Ovary (tissue), 9 donors: ENCODE data around the gene PHACTR1. TPM values are rescaled to one million over a fixed set of nuclear protein-coding genes. Genes with fewer than 3 reads are reported as not detected.

Experiments used
- DNase-seq, 5 donors: peaks; one replicate each; pipeline ENCODE4 v3.0.0-alpha.2; 2019 to 2020
- H3K27ac ChIP-seq, 2 donors: fragments of 200-600 bp; one replicate each; pipeline versions ENCODE4 v1.5.1 to v1.8.0; 2019 to 2022
- H3K27me3 ChIP-seq: fragments of 200-600 bp; one replicate; pipeline ENCODE4 v1.8.0; 2022
- H3K36me3 ChIP-seq: fragments of 200-600 bp; sonication (generic); one replicate; pipeline ENCODE4 v1.5.1; 2019
- H3K4me1 ChIP-seq: one replicate; pipeline ENCODE4 v1.8.1; 2013; ENCODE audit warnings: mild to moderate bottlenecking, moderate library complexity; ENCODE audit not compliant: insufficient read depth
- H3K4me3 ChIP-seq: fragments of 200-600 bp; sonication (generic); one replicate; pipeline ENCODE4 v1.5.1; 2017
- H3K9me3 ChIP-seq, 2 donors: fragments of 200-600 bp in 1 of 2; sonication (generic) in 1 of 2; one replicate each; pipeline versions ENCODE4 v1.5.1 to v1.8.1; 2013 to 2019; ENCODE audit warnings: mild to moderate bottlenecking in 1 of 2, moderate library complexity in 1 of 2
- EP300 ChIP-seq: sonication (generic); formaldehyde crosslinking; IDR thresholded peaks from one replicate; pipeline ENCODE4 v1.6.1; 2017; ENCODE audit warnings: antibody characterized with exemption
- POLR2A ChIP-seq: fragments of 450-650 bp; IDR thresholded peaks from one replicate; pipeline ENCODE4 v1.6.1; 2017; ENCODE audit warnings: antibody characterized with exemption, mild to moderate bottlenecking, moderate library complexity
- WGBS, 3 donors: extraction: QIAGEN DNeasy Blood & Tissue Kit in 1 of 3; methylation state at CpG; one replicate each; pipeline versions ENCODE4 v1.1.5 to v1.1.7; 2013 to 2017; 5-methylcytosine and 5-hydroxymethylcytosine counted together
- intact Hi-C, 4 donors: fragments of 100-400 bp; cut with DNase I; formaldehyde crosslinking; loops; one replicate each; pipeline versions ENCODE4 v1.11.0 to v1.15.1; 2022 to 2023
- polyA plus RNA-seq, 2 donors: library from polyadenylated mRNA; stranded (reverse); fragments of 200-250 nt in 1 of 2; fragments of 350-450 nt in 1 of 2; fragmentation: Illumina TruSeq in 1 of 2; extraction: RNeasy Lipid Tissue Mini Kit (QIAGEN cat#74804) in 1 of 2; gene quantifications; one replicate each; pipeline ENCODE4 v1.2.3, GENCODE V29; 2013 to 2014
- total RNA-seq, 7 donors: library from RNA; depleted of rRNA in 2 of 7; stranded (reverse); fragments of >200 nt in 2 of 7; fragmentation: NEBNext Ultra II Directional in 3 of 7; extraction: Animal tissue kit (Norgen Biotek cat#: 25700) in 3 of 7; gene quantifications; one replicate each; pipeline versions ENCODE4 v1.1.0 to v1.2.4, GENCODE V29; 2016 to 2023
- TF ChIP-seq, protein P1 (sequence below), 3 donors: fragments of 450-650 bp in 2 of 3; fragments of 200-600 bp in 1 of 3; IDR thresholded peaks; one replicate each; pipeline versions ENCODE4 v1.5.1 to v1.8.0; 2016 to 2022; ENCODE audit warnings: antibody characterized with exemption in 3 of 3, mild to moderate bottlenecking in 1 of 3
- donor health status: DM: no; HTN: no; CAD: no; lungs with moderate emphysema.
- donor health status: DM: no; HTN: no; CAD: no.
- donor health status: Bipolar disorder and iron deficiency.
- donor health status: DM: yes; HTN: yes; CAD: no.
- donor health status: DM: no; HTN: no; CAD: no.
- donor health status: DM: yes; HTN: yes; CAD: no.

Gene PHACTR1
- total and polyA plus RNA-seq, 9 donors = 0.48 to 10.9 (median 3.7) TPM

DNA sequence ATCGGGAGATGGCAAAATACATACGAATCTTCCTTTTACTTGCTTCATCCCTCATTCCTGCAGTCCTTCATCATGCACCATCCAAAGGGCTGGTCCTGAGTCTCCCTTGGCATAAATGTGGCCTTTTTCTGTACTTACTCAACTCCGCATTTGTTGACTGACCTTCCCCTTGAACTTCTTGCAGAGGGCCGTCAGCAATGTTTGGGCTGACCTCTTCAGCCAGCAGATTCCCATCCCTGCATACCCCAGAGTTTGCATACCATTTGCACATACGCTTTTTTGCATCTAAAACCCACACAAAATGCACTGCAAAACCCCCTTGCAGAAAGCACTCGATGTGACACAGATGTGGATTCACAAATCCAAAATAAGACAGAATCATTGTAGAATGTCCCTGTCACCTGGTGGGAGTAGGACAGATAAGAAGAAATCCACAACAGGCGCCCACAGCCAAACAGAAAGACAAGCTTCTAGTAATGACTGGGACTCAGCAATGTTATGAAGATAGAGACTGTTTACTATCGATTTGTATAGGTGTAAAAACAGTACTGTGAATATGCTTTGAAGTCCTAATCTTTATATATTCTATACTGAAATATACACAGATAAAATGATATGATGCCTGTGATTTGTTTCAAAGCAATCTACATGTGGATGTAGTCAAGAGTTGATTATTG lies 566.0 kb downstream of the PHACTR1 start:
- Histone ChIP-seq H3K9me3 (peaks cover 0 to 5% of the 10 kb centered on the region in 2 donors), H3K27me3 (no peaks in the 10 kb centered on the region), H3K27ac (no peak overlapping the region), H3K36me3 (no peaks in the 10 kb centered on the region), H3K4me3 (no peak overlapping the region), H3K4me1 (no peaks in the 10 kb centered on the region)
- intact Hi-C loops = no loop called here
- 27 to 54% (median 37%) methylated on average over 8 of the region's 8 CpGs for WGBS, 3 donors
- DNase-seq = no peak
- TF ChIP-seq POLR2A (no peak), EP300 (no peak)
- TF ChIP-seq, protein P1, sequence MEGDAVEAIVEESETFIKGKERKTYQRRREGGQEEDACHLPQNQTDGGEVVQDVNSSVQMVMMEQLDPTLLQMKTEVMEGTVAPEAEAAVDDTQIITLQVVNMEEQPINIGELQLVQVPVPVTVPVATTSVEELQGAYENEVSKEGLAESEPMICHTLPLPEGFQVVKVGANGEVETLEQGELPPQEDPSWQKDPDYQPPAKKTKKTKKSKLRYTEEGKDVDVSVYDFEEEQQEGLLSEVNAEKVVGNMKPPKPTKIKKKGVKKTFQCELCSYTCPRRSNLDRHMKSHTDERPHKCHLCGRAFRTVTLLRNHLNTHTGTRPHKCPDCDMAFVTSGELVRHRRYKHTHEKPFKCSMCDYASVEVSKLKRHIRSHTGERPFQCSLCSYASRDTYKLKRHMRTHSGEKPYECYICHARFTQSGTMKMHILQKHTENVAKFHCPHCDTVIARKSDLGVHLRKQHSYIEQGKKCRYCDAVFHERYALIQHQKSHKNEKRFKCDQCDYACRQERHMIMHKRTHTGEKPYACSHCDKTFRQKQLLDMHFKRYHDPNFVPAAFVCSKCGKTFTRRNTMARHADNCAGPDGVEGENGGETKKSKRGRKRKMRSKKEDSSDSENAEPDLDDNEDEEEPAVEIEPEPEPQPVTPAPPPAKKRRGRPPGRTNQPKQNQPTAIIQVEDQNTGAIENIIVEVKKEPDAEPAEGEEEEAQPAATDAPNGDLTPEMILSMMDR (IDR thresholded peaks at IDR 0.05) = no peak

DNA sequence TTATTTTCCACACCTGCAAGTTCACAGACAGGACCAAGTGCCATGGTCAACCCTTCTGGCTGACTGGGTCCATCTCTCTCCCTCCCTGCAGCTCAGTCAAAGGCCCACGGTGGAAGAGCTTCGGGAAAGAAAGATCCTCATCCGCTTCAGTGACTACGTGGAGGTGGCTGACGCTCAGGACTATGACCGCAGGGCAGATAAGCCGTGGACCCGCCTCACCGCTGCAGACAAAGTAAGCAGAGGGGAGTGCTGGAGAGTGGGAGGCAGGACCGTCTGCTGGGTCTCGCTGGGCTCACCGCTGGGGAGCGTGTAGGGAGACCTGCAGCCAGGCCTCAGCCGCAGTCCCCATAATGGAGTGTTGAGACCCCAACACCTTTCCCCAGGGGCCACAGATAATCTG lies 566.8 kb downstream of the PHACTR1 start:
- WGBS, 3 donors = 92 to 97% (median 95%) methylated on average over 14 of the region's 14 CpGs
- TF ChIP-seq, protein P1 (IDR thresholded peaks at IDR 0.05) = no peak
- TF ChIP-seq EP300 = no peak
- no peak for TF ChIP-seq POLR2A
- Histone ChIP-seq H3K27ac (no peak overlapping the region), H3K27me3 (no peaks in the 10 kb centered on the region), H3K9me3 (peaks cover 0 to 7% of the 10 kb centered on the region in 2 donors), H3K4me1 (no peaks in the 10 kb centered on the region), H3K36me3 (no peaks in the 10 kb centered on the region), H3K4me3 (no peak overlapping the region)
- no peak for DNase-seq
- intact Hi-C loops = no loop called here

DNA sequence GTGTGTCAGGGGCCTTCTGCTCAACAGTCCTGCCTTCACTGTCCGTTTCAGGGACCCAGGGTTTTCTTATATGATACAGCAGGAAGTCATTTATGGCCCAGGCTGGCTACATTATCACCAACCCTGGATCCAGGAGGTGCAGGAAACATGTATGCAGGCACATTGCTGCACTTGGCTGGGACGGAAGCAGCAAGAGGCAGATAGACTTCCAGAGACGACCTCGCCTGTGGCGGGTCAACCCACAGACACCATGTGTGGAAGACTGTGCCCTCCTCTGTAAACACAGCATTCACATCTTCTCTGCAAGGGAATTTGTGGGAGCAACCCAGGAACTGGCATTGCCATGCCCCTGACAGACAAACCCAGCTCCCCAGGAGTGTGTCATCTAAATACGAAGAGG lies 568.1 kb downstream of the PHACTR1 start:
- peaks cover 0 to 7% of the 10 kb centered on the region in 2 donors for H3K9me3 ChIP-seq
- WGBS, 3 donors = 88 to 94% (median 91%) methylated on average over 6 of the region's 6 CpGs
- intact Hi-C loops = no loop called here

DNA sequence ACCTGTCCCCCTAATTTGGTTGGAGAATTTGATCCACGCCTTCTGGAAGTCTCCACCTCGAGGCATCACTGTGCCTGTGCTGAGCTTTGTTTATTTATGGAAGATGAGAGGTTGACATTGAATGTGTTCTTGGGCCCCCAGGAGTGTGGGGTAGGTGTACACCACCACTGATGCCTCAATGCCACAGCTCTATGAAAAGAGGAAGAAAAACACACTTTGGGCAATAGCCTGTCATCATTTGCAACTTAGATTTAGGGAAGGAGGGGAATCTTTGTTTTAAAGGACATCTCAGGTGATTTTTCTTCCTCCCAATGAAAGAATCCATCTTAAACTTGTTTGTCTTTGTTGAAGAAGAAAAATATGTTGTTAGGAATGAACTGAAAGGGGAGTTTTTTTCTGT lies 569.1 kb downstream of the PHACTR1 start:
- 77 to 94% (median 84%) methylated on average over 2 of the region's 2 CpGs for WGBS, 3 donors
- Histone ChIP-seq H3K4me1 (no peaks in the 10 kb centered on the region), H3K9me3 (peaks cover 0 to 7% of the 10 kb centered on the region in 2 donors), H3K27ac (no peak overlapping the region), H3K36me3 (no peaks in the 10 kb centered on the region), H3K27me3 (no peaks in the 10 kb centered on the region), H3K4me3 (no peak overlapping the region)
- TF ChIP-seq POLR2A (no peak), EP300 (no peak)
- intact Hi-C loops = no loop called here
- no peak for DNase-seq

More for the DNA sequence above, 568.1 kb downstream of the PHACTR1 start:
- H3K27me3 ChIP-seq = no peaks in the 10 kb centered on the region
- H3K27ac ChIP-seq = no peak overlapping the region
- no peaks in the 10 kb centered on the region for H3K4me1 ChIP-seq
- no peaks in the 10 kb centered on the region for H3K36me3 ChIP-seq
- no peak overlapping the region for H3K4me3 ChIP-seq
- no peak for DNase-seq
- TF ChIP-seq POLR2A = no peak
- TF ChIP-seq, protein P1 (IDR thresholded peaks at IDR 0.05) = no peak
- no peak for TF ChIP-seq EP300

DNA sequence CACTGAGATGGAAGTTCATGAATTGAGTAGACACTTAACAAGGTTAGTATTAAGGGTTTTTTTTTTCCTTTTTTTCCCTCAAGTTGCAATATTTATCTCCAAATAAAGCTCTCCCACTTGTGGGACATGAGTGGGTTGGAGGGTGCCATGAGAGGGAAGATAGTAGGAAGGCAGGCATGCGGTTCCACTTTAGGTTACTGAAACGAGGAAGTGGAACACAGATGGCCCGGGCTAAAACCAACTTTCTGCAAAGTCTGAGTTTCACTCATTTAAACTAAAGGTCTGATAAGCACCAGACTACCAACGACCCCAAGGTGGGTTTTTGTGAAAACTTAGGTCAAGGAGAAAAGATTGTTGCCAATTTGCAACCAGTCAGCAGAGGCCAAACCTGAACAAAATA lies 569.6 kb downstream of the PHACTR1 start:
- Histone ChIP-seq H3K27me3 (no peaks in the 10 kb centered on the region), H3K27ac (no peak overlapping the region), H3K4me3 (no peak overlapping the region), H3K4me1 (no peaks in the 10 kb centered on the region), H3K36me3 (no peaks in the 10 kb centered on the region), H3K9me3 (peaks cover 0 to 7% of the 10 kb centered on the region in 2 donors)
- WGBS, 3 donors = 83 to 84% (median 83%) methylated on average over 4 of the region's 4 CpGs
- intact Hi-C loops = no loop called here
- no peak for DNase-seq
- TF ChIP-seq EP300 = no peak
- no peak for TF ChIP-seq POLR2A
- TF ChIP-seq, protein P1 (IDR thresholded peaks at IDR 0.05) = no peak
